Ishikawa (cell line): ENCODE measurements around the gene HAP1.

Experiments
- CEBPB ChIP-seq: IDR thresholded peaks from 2 replicates; pipeline ENCODE4 v1.6.1; 2012
- CREB1 ChIP-seq: IDR thresholded peaks from 2 replicates; pipeline ENCODE4 v1.6.1; 2012; ENCODE audit warnings: low read depth
- EGR1 ChIP-seq: IDR thresholded peaks from 2 replicates; pipeline ENCODE4 v1.6.1; 2012
- EP300 ChIP-seq: IDR thresholded peaks from 2 replicates; pipeline ENCODE4 v1.6.1; 2012; ENCODE audit warnings: borderline replicate concordance
- FOXM1 ChIP-seq: IDR thresholded peaks from 2 replicates; pipeline ENCODE4 v1.6.1; 2012; ENCODE audit warnings: low read depth, borderline replicate concordance
- NFIC ChIP-seq: IDR thresholded peaks from 2 replicates; pipeline ENCODE4 v1.6.1; 2012
- RAD21 ChIP-seq: IDR thresholded peaks from 2 replicates; pipeline ENCODE4 v1.6.1; 2012; ENCODE audit warnings: low read depth
- TAF1 ChIP-seq: IDR thresholded peaks from 2 replicates; pipeline ENCODE4 v1.6.1; 2012; ENCODE audit warnings: low read depth, mild to moderate bottlenecking
- TCF12 ChIP-seq: IDR thresholded peaks from 2 replicates; pipeline ENCODE4 v1.6.1; 2012; ENCODE audit warnings: low read depth
- TEAD4 ChIP-seq: IDR thresholded peaks from 2 replicates; pipeline ENCODE4 v1.6.1; 2012
- USF1 ChIP-seq: IDR thresholded peaks from 2 replicates; pipeline ENCODE4 v1.6.1; 2012
- YY1 ChIP-seq: IDR thresholded peaks from 2 replicates; pipeline ENCODE4 v1.6.1; 2012; ENCODE audit warnings: low read depth
- ZBTB7A ChIP-seq: IDR thresholded peaks from 2 replicates; pipeline ENCODE4 v1.6.1; 2012; ENCODE audit warnings: low read depth
- TF ChIP-seq, protein P1 (sequence below): IDR thresholded peaks from 2 replicates; pipeline ENCODE4 v1.6.1; 2012
- TF ChIP-seq, protein P2 (sequence below): IDR thresholded peaks from 2 replicates; pipeline ENCODE4 v1.6.1; 2012; ENCODE audit warnings: low read depth, mild to moderate bottlenecking

Gene HAP1

DNA sequence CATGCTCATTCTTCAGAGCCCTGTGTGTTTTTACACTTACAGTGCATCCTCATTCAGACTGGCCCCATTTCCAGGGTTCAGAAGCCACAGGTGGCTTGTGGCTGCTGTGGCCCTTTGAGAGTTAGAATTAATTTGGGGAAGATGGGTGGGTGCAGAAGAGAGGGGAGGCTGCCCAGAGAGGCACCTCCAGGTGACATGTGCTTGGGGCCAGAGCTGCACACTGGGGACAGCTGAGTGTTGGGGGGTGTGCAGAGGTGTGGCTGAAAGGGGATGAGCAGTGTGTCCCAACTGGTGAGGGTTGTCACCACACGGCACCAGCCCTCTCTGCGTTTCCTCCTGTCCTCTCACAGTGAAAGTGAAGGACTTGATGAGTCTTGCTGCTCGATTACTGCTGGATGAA is 52.7 kb downstream of the HAP1 start:
- TF ChIP-seq CEBPB: no peak
- TF ChIP-seq YY1: no peak
- TF ChIP-seq NFIC: no peak
- no peak for TF ChIP-seq RAD21
- no peak for TF ChIP-seq FOXM1
- no peak for TF ChIP-seq EGR1

DNA sequence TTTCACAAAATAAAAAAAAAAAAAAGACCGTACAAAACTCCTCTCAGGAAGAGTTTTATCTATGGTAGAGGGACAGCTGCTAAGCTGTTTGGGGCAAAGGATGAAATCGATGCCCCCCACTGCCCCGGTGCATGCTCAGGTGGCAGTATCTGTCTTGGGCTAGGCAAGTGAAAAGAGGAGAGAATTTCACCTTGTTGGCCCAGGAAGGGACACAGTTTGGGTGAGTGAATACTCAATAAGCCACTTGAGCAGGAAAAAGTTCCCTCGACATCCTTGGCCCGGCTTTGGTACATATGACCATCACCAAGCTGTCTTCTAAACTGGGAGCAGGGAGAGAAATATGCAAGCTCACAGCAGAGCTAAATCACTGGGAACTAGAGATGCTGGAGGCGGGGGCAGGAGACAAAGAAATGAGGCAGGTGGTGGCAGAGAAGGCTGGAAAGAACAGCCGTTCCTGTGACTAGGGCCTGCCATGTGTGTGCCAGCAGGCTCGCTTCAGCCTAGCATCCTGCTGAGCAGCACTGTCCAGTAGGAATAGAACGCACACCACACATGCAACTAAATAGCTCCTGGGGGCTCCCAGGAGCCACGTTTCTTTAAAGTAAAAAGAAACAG is 53.9 kb downstream of the HAP1 start:
- TF ChIP-seq EP300 (no peak), TCF12 (no peak), CREB1 (no peak), EGR1 (no peak)
- TF ChIP-seq, protein P1, sequence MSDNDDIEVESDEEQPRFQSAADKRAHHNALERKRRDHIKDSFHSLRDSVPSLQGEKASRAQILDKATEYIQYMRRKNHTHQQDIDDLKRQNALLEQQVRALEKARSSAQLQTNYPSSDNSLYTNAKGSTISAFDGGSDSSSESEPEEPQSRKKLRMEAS: no peak

GRCh38 chr17:41679740-41680425 is 54.6 kb downstream of the HAP1 start:
- TF ChIP-seq RAD21 (no peak), YY1 (no peak), TEAD4 (no peak), EP300 (no peak), TCF12 (no peak), CEBPB (no peak), NFIC (no peak), ZBTB7A (no peak), EGR1 (no peak), FOXM1 (no peak), CREB1 (no peak), USF1 (no peak)
- TF ChIP-seq, protein P1: no peak
- TF ChIP-seq, protein P2, sequence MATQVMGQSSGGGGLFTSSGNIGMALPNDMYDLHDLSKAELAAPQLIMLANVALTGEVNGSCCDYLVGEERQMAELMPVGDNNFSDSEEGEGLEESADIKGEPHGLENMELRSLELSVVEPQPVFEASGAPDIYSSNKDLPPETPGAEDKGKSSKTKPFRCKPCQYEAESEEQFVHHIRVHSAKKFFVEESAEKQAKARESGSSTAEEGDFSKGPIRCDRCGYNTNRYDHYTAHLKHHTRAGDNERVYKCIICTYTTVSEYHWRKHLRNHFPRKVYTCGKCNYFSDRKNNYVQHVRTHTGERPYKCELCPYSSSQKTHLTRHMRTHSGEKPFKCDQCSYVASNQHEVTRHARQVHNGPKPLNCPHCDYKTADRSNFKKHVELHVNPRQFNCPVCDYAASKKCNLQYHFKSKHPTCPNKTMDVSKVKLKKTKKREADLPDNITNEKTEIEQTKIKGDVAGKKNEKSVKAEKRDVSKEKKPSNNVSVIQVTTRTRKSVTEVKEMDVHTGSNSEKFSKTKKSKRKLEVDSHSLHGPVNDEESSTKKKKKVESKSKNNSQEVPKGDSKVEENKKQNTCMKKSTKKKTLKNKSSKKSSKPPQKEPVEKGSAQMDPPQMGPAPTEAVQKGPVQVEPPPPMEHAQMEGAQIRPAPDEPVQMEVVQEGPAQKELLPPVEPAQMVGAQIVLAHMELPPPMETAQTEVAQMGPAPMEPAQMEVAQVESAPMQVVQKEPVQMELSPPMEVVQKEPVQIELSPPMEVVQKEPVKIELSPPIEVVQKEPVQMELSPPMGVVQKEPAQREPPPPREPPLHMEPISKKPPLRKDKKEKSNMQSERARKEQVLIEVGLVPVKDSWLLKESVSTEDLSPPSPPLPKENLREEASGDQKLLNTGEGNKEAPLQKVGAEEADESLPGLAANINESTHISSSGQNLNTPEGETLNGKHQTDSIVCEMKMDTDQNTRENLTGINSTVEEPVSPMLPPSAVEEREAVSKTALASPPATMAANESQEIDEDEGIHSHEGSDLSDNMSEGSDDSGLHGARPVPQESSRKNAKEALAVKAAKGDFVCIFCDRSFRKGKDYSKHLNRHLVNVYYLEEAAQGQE: no peak

GRCh38 chr17:41678907-41679739 is 55.3 kb downstream of the HAP1 start:
- no peak for TF ChIP-seq EGR1
- TF ChIP-seq RAD21: no peak
- TF ChIP-seq NFIC: no peak

- TF ChIP-seq, protein P2: no peak
- TF ChIP-seq FOXM1 (no peak), NFIC (no peak), CEBPB (no peak), EGR1 (no peak), TEAD4 (no peak), ZBTB7A (no peak), YY1 (no peak), CREB1 (no peak), USF1 (no peak), EP300 (no peak), TCF12 (no peak), RAD21 (no peak), TAF1 (no peak)
- TF ChIP-seq, protein P1: no peak
These were observed 56.0 kb downstream of the HAP1 start for GRCh38 chr17:41678411-41678906.

GRCh38 chr17:41676058-41676419 is 58.4 kb downstream of the HAP1 start:
- TF ChIP-seq TAF1: no peak
- no peak for TF ChIP-seq EGR1
- no peak for TF ChIP-seq FOXM1
- no peak for TF ChIP-seq YY1
- TF ChIP-seq, protein P1: no peak
- TF ChIP-seq, protein P2: no peak
- TF ChIP-seq ZBTB7A: no peak
- no peak for TF ChIP-seq RAD21
- TF ChIP-seq CEBPB: no peak
